ENCODE measurements around the gene TVP23A.

TVP23A gene

GRCh38 chr16:10836174-10836853 lies 17.7 kb upstream of the TVP23A start:
- Histone ChIP-seq H3K27me3 (replicated peaks in 2 of 5; ENCODE audit: control insufficient read depth in 4 of 5, insufficient read depth in 5 of 5, low read length in 4 of 5) (no peaks in the 10 kb centered on the region), H3K36me3 (ENCODE audit: control insufficient read depth in 4 of 4, insufficient read depth in 4 of 4, low read length in 3 of 4) (no peaks in the 10 kb centered on the region), H3K27ac (ENCODE audit: insufficient read depth in 1 of 2, low read depth in 1 of 2, low read length in 2 of 2, poor library complexity in 1 of 2, severe bottlenecking in 2 of 2) (no peak overlapping the region), H3K9me3 (ENCODE audit: control extremely low read depth in 1 of 5, control insufficient read depth in 4 of 5, insufficient read depth in 2 of 5, low read depth in 1 of 5, low read length in 4 of 5) (peaks cover 0 to 3% (median 0%) of the 10 kb centered on the region in 5 experiments), H3K4me3 (ENCODE audit: control insufficient read depth in 1 of 7, extremely low read depth in 1 of 7, insufficient read depth in 4 of 7, low read depth in 2 of 7, low read length in 6 of 7) (no peak overlapping the region), H3K4me1 (ENCODE audit: control extremely low read depth in 1 of 4, control insufficient read depth in 4 of 4, insufficient read depth in 4 of 4, low read length in 3 of 4) (peaks cover 0 to 2% (median 0%) of the 10 kb centered on the region in 4 experiments)
- ChIA-PET POLR2A (no interaction called here), CTCF (interaction anchor here (0.6 kb wide), 1 partner anchor 57 kb away, joined by 3 read pairs; no protein-coding TSS in a partner anchor)
- peak in 1 of 3 donors; percentile 42 for DNase-seq
- WGBS (ENCODE audit: insufficient coverage) = no CpG with 5 or more reads among the region's 1 CpG

- Histone ChIP-seq H3K27me3 (replicated peaks in 2 of 5; ENCODE audit: control insufficient read depth in 4 of 5, insufficient read depth in 5 of 5, low read length in 4 of 5) (no peaks in the 10 kb centered on the region), H3K36me3 (ENCODE audit: control insufficient read depth in 4 of 4, insufficient read depth in 4 of 4, low read length in 3 of 4) (no peaks in the 10 kb centered on the region), H3K27ac (ENCODE audit: insufficient read depth in 1 of 2, low read depth in 1 of 2, low read length in 2 of 2, poor library complexity in 1 of 2, severe bottlenecking in 2 of 2) (no peak overlapping the region), H3K9me3 (ENCODE audit: control extremely low read depth in 1 of 5, control insufficient read depth in 4 of 5, insufficient read depth in 2 of 5, low read depth in 1 of 5, low read length in 4 of 5) (peaks cover 0 to 3% (median 0%) of the 10 kb centered on the region in 5 experiments), H3K4me3 (ENCODE audit: control insufficient read depth in 1 of 7, extremely low read depth in 1 of 7, insufficient read depth in 4 of 7, low read depth in 2 of 7, low read length in 6 of 7) (no peak overlapping the region), H3K4me1 (ENCODE audit: control extremely low read depth in 1 of 4, control insufficient read depth in 4 of 4, insufficient read depth in 4 of 4, low read length in 3 of 4) (peaks cover 0 to 2% (median 0%) of the 10 kb centered on the region in 4 experiments)
- ChIA-PET POLR2A (no interaction called here), CTCF (no interaction called here)
- 94% methylated on average over 4 of the region's 7 CpGs for WGBS (ENCODE audit: insufficient coverage)
- DNase-seq = no peak
These were observed 16.8 kb upstream of the TVP23A start for GRCh38 chr16:10835281-10835931.

GRCh38 chr16:10834766-10835165 lies 16.2 kb upstream of the TVP23A start:
- no CpG with 5 or more reads among the region's 1 CpG for WGBS (ENCODE audit: insufficient coverage)
- Histone ChIP-seq H3K27me3 (replicated peaks in 2 of 5; ENCODE audit: control insufficient read depth in 4 of 5, insufficient read depth in 5 of 5, low read length in 4 of 5) (no peaks in the 10 kb centered on the region), H3K27ac (ENCODE audit: insufficient read depth in 1 of 2, low read depth in 1 of 2, low read length in 2 of 2, poor library complexity in 1 of 2, severe bottlenecking in 2 of 2) (no peak overlapping the region), H3K9me3 (ENCODE audit: control extremely low read depth in 1 of 5, control insufficient read depth in 4 of 5, insufficient read depth in 2 of 5, low read depth in 1 of 5, low read length in 4 of 5) (peaks cover 0 to 3% (median 0%) of the 10 kb centered on the region in 5 experiments), H3K36me3 (ENCODE audit: control insufficient read depth in 4 of 4, insufficient read depth in 4 of 4, low read length in 3 of 4) (no peaks in the 10 kb centered on the region), H3K4me1 (ENCODE audit: control extremely low read depth in 1 of 4, control insufficient read depth in 4 of 4, insufficient read depth in 4 of 4, low read length in 3 of 4) (peaks cover 0 to 4% (median 0%) of the 10 kb centered on the region in 4 experiments), H3K4me3 (ENCODE audit: control insufficient read depth in 1 of 7, extremely low read depth in 1 of 7, insufficient read depth in 4 of 7, low read depth in 2 of 7, low read length in 6 of 7) (no peak overlapping the region)
- no peak for DNase-seq
- ChIA-PET CTCF (no interaction called here), POLR2A (no interaction called here)

- ChIA-PET POLR2A (no interaction called here), CTCF (interaction anchor here (1.4 to 1.9 kb wide), 3 partner anchors 13 to 18 kb away, joined by 4 to 5 read pairs (median 4); no protein-coding TSS in a partner anchor)
- Histone ChIP-seq H3K9me3 (ENCODE audit: control extremely low read depth in 1 of 5, control insufficient read depth in 4 of 5, insufficient read depth in 2 of 5, low read depth in 1 of 5, low read length in 4 of 5) (peaks cover 0 to 3% (median 0%) of the 10 kb centered on the region in 5 experiments), H3K4me3 (ENCODE audit: control insufficient read depth in 1 of 7, extremely low read depth in 1 of 7, insufficient read depth in 4 of 7, low read depth in 2 of 7, low read length in 6 of 7) (no peak overlapping the region), H3K4me1 (ENCODE audit: control extremely low read depth in 1 of 4, control insufficient read depth in 4 of 4, insufficient read depth in 4 of 4, low read length in 3 of 4) (peaks cover 0 to 8% (median 2%) of the 10 kb centered on the region in 4 experiments), H3K27ac (ENCODE audit: insufficient read depth in 1 of 2, low read depth in 1 of 2, low read length in 2 of 2, poor library complexity in 1 of 2, severe bottlenecking in 2 of 2) (no peak overlapping the region), H3K36me3 (ENCODE audit: control insufficient read depth in 4 of 4, insufficient read depth in 4 of 4, low read length in 3 of 4) (no peaks in the 10 kb centered on the region), H3K27me3 (replicated peaks in 2 of 5; ENCODE audit: control insufficient read depth in 4 of 5, insufficient read depth in 5 of 5, low read length in 4 of 5) (no peaks in the 10 kb centered on the region)
- WGBS (ENCODE audit: insufficient coverage) = 96% methylated on average over 10 of the region's 10 CpGs
- DNase-seq = no peak
These were observed 15.5 kb upstream of the TVP23A start for GRCh38 chr16:10834130-10834529.

GRCh38 chr16:10833271-10833670 lies 14.7 kb upstream of the TVP23A start:
- CTCF ChIA-PET = interaction anchor here (1.4 to 1.9 kb wide), 4 partner anchors 8 to 19 kb away, joined by 4 to 5 read pairs (median 4); no protein-coding TSS in a partner anchor
- no peaks in the 10 kb centered on the region for H3K36me3 ChIP-seq (ENCODE audit: control insufficient read depth in 4 of 4, insufficient read depth in 4 of 4, low read length in 3 of 4)
- WGBS (ENCODE audit: insufficient coverage) = 98% methylated on average over 5 of the region's 5 CpGs
- no peaks in the 10 kb centered on the region for H3K27me3 ChIP-seq (replicated peaks in 2 of 5; ENCODE audit: control insufficient read depth in 4 of 5, insufficient read depth in 5 of 5, low read length in 4 of 5)
- no peak overlapping the region for H3K27ac ChIP-seq (ENCODE audit: insufficient read depth in 1 of 2, low read depth in 1 of 2, low read length in 2 of 2, poor library complexity in 1 of 2, severe bottlenecking in 2 of 2)
- H3K4me3 ChIP-seq (ENCODE audit: control insufficient read depth in 1 of 7, extremely low read depth in 1 of 7, insufficient read depth in 4 of 7, low read depth in 2 of 7, low read length in 6 of 7) = no peak overlapping the region
- H3K9me3 ChIP-seq (ENCODE audit: control extremely low read depth in 1 of 5, control insufficient read depth in 4 of 5, insufficient read depth in 2 of 5, low read depth in 1 of 5, low read length in 4 of 5) = peaks cover 0 to 3% (median 0%) of the 10 kb centered on the region in 5 experiments
- DNase-seq = no peak
- POLR2A ChIA-PET = no interaction called here
- peaks cover 0 to 17% (median 11%) of the 10 kb centered on the region in 4 experiments for H3K4me1 ChIP-seq (ENCODE audit: control extremely low read depth in 1 of 4, control insufficient read depth in 4 of 4, insufficient read depth in 4 of 4, low read length in 3 of 4)

- no peak overlapping the region for H3K4me3 ChIP-seq (ENCODE audit: control insufficient read depth in 1 of 7, extremely low read depth in 1 of 7, insufficient read depth in 4 of 7, low read depth in 2 of 7, low read length in 6 of 7)
- no peaks in the 10 kb centered on the region for H3K27me3 ChIP-seq (replicated peaks in 2 of 5; ENCODE audit: control insufficient read depth in 4 of 5, insufficient read depth in 5 of 5, low read length in 4 of 5)
- H3K36me3 ChIP-seq (ENCODE audit: control insufficient read depth in 4 of 4, insufficient read depth in 4 of 4, low read length in 3 of 4) = no peaks in the 10 kb centered on the region
- WGBS (ENCODE audit: insufficient coverage) = 98% methylated on average over 9 of the region's 10 CpGs
- H3K9me3 ChIP-seq (ENCODE audit: control extremely low read depth in 1 of 5, control insufficient read depth in 4 of 5, insufficient read depth in 2 of 5, low read depth in 1 of 5, low read length in 4 of 5) = peaks cover 0 to 3% (median 0%) of the 10 kb centered on the region in 5 experiments
- no peak for DNase-seq
- ChIA-PET POLR2A (interaction anchor here (0.5 kb wide), 1 partner anchor 82 kb away, joined by 3 read pairs; no protein-coding TSS in a partner anchor), CTCF (interaction anchor here (0.8 to 1.9 kb wide), 6 partner anchors 9 to 47 kb away, joined by 3 to 4 read pairs (median 4); no protein-coding TSS in a partner anchor)
- no peak overlapping the region for H3K27ac ChIP-seq (ENCODE audit: insufficient read depth in 1 of 2, low read depth in 1 of 2, low read length in 2 of 2, poor library complexity in 1 of 2, severe bottlenecking in 2 of 2)
- peaks cover 0 to 26% (median 18%) of the 10 kb centered on the region in 4 experiments for H3K4me1 ChIP-seq (ENCODE audit: control extremely low read depth in 1 of 4, control insufficient read depth in 4 of 4, insufficient read depth in 4 of 4, low read length in 3 of 4)
These were observed 13.6 kb upstream of the TVP23A start for GRCh38 chr16:10831894-10832886.
